Measurements from ENCODE around the gene HK3. TPM values are rescaled to one million over a fixed set of nuclear protein-coding genes. Genes with fewer than 3 reads are reported as not detected.

HK3 gene
- total RNA-seq (2014; rRNA removed): not detected in 2 replicates
- Bru-seq, nascent RNA: percentile 24 among the genes with signal in this experiment
- percentile 36 among the genes with signal in this experiment for BruChase-seq, experiment 1, labeled RNA remaining after a 6-hour chase
- BruChase-seq, experiment 2, labeled RNA remaining after a 2-hour chase: percentile 33 among the genes with signal in this experiment
- long read RNA-seq: 0 reads

DNA sequence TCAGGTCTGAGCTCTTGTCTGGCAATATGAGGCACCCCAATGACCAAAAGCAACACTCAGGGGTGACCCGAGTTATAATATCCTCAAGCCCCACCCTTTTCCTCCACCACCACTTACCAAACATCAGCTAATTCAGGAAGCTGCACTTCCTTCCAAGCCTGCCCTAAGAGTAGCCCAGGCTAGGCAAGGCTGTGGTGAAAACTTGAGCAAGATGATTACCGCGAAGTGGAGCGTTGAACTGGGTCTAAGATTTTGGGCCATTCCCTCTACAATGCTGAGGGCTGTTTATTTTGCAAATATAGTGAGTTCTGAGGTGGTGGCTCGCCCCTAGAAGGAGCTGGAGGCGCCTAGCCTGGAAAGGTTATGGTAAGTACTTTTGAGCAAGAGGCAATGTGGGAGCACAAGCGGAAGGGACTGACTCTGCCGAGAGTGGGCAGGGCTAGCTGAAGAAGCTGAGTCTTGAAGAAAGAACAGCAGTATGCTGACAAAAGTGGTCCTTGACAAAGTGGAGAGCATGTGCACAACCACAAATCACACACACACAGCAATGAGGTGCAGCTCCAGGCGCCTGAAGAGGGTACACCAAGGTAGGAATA lies at the start of gene HK3:
HK3 (minus strand) TSS at position 51 of the 596 bp plus-strand sequence. CDS start 3,187 bp downstream, outside the sequence.
- POLR2A ChIA-PET (ENCODE audit: unreplicated experiment): no interaction called here
- DNase-seq: no peak
- Histone ChIP-seq H3K27ac (ENCODE audit: low read length) (no peak within 1 kb of the TSS), H3K9me2 (replicated peaks; ENCODE audit: low read length) (no peaks in the 10 kb centered on the region), H3K4me2 (ENCODE audit: low read length) (no peak within 1 kb of the TSS), H3K4me1 (ENCODE audit: insufficient read depth, low read length) (no peaks in the 10 kb centered on the region), H2AFZ (ENCODE audit: low read length) (no peak within 1 kb of the TSS), H3F3A (ENCODE audit: low read length, unreplicated experiment) (no peaks in the 10 kb centered on the region), H3K36me3 (ENCODE audit: low read depth, low read length) (peaks cover 17% of the 10 kb centered on the region; the same call in 1 of the 2 replicates), H3K27me3 (ENCODE audit: low read length) (no peaks in the 10 kb centered on the region), H3K4me3 (ENCODE audit: low read length) (no peak within 1 kb of the TSS), H3K79me2 (ENCODE audit: low read length) (no peaks in the 10 kb centered on the region), H4K20me1 (ENCODE audit: low read length) (no peaks in the 10 kb centered on the region), H3K9me3 (ENCODE audit: low read length) (no peaks in the 10 kb centered on the region), H3K9ac (ENCODE audit: low read length) (no peak within 1 kb of the TSS)
- no TSS peak for BruUV-seq (replicated peaks)
- CTCF ChIA-PET: no interaction called here
- intact Hi-C loops (cut with micrococcal nuclease): no loop called here
- ATAC-seq: no peak
- TF ChIP-seq EZH2 (IDR thresholded peaks at IDR 0.05; ENCODE audit: low read length, unreplicated experiment) (no peak), EZH2phosphoT487 (IDR thresholded peaks at IDR 0.05; ENCODE audit: borderline replicate concordance, low read length) (no peak)
- TF ChIP-seq, protein P1, sequence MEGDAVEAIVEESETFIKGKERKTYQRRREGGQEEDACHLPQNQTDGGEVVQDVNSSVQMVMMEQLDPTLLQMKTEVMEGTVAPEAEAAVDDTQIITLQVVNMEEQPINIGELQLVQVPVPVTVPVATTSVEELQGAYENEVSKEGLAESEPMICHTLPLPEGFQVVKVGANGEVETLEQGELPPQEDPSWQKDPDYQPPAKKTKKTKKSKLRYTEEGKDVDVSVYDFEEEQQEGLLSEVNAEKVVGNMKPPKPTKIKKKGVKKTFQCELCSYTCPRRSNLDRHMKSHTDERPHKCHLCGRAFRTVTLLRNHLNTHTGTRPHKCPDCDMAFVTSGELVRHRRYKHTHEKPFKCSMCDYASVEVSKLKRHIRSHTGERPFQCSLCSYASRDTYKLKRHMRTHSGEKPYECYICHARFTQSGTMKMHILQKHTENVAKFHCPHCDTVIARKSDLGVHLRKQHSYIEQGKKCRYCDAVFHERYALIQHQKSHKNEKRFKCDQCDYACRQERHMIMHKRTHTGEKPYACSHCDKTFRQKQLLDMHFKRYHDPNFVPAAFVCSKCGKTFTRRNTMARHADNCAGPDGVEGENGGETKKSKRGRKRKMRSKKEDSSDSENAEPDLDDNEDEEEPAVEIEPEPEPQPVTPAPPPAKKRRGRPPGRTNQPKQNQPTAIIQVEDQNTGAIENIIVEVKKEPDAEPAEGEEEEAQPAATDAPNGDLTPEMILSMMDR (conservative IDR thresholded peaks at IDR 0.05; ENCODE audit: low read depth, low read length): no peak

DNA sequence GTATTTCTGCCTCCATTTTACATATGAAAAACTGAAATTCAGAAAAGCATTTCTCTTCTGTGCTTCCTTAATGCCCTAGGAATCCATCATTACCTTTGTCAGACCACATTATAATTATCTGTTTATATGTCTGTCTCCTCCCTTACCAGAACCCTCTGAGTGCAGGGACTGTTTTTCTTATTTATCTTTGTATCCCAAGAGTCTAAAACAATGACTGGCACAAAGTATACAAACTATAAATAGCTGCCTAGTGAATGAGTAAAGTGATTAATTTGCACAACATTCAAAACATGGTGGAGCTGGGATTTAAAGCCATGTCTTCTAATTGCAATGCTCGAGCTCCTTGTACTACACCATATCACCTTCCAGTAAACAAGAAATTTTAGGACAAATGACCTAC lies 49.3 kb upstream of the HK3 start:
- no peaks in the 10 kb centered on the region for H3K9me3 ChIP-seq (ENCODE audit: low read length)
- no peak overlapping the region for H3K27ac ChIP-seq (ENCODE audit: low read length)
- peaks cover 33% of the 10 kb centered on the region for H3K36me3 ChIP-seq (ENCODE audit: low read depth, low read length)
- no peak overlapping the region for H2AFZ ChIP-seq (ENCODE audit: low read length)
- no peaks in the 10 kb centered on the region for H4K20me1 ChIP-seq (ENCODE audit: low read length)
- no peaks in the 10 kb centered on the region for H3K27me3 ChIP-seq (ENCODE audit: low read length)
- H3K4me2 ChIP-seq (ENCODE audit: low read length): no peak overlapping the region
- POLR2A ChIA-PET (ENCODE audit: unreplicated experiment): interaction anchor here (0.6 kb wide), 1 partner anchor 83 kb away, joined by 3 read pairs; no protein-coding TSS in a partner anchor
- TF ChIP-seq EZH2phosphoT487 (IDR thresholded peaks at IDR 0.05; ENCODE audit: borderline replicate concordance, low read length) (no peak), EZH2 (IDR thresholded peaks at IDR 0.05; ENCODE audit: low read length, unreplicated experiment) (no peak)
- TF ChIP-seq, protein P1 (conservative IDR thresholded peaks at IDR 0.05; ENCODE audit: low read depth, low read length): no peak
- intact Hi-C loops (cut with micrococcal nuclease): no loop called here
- DNase-seq (no peak), ATAC-seq (no peak)
- no peaks in the 10 kb centered on the region for H3K79me2 ChIP-seq (ENCODE audit: low read length)
- no TSS peak for BruUV-seq (replicated peaks)
- CTCF ChIA-PET: no interaction called here
- H3K9ac ChIP-seq (ENCODE audit: low read length): no peak overlapping the region
- H3K9me2 ChIP-seq (replicated peaks; ENCODE audit: low read length): no peaks in the 10 kb centered on the region
- H3F3A ChIP-seq (ENCODE audit: low read length, unreplicated experiment): no peaks in the 10 kb centered on the region
- no peak overlapping the region for H3K4me3 ChIP-seq (ENCODE audit: low read length)
- no peaks in the 10 kb centered on the region for H3K4me1 ChIP-seq (ENCODE audit: insufficient read depth, low read length)

DNA sequence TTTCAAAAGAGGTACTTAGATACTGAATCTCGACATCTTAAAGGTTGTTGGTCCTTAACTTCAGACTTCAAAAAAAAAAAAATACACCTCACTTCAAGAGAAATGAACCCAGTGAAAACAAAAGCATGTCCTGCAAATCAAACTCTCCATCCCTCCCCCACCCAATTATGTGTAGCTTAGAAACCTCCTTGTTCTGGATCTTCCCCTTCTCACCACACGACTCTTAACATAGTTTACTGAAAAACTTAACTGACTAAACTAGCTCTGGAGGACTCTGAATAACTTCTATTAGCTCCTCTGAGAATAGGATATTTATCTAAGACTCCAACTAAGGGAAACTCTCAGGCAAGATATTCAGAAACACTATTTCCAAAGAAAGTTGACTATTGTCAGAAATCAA lies 48.7 kb upstream of the HK3 start:
- no TSS peak for BruUV-seq (replicated peaks)
- ChIA-PET CTCF (no interaction called here), POLR2A (ENCODE audit: unreplicated experiment) (no interaction called here)
- TF ChIP-seq, protein P1 (conservative IDR thresholded peaks at IDR 0.05; ENCODE audit: low read depth, low read length): no peak
- no peak for TF ChIP-seq EZH2 (IDR thresholded peaks at IDR 0.05; ENCODE audit: low read length, unreplicated experiment)
- no peak for TF ChIP-seq EZH2phosphoT487 (IDR thresholded peaks at IDR 0.05; ENCODE audit: borderline replicate concordance, low read length)
- no peak overlapping the region for H3K4me3 ChIP-seq (ENCODE audit: low read length)
- no peaks in the 10 kb centered on the region for H4K20me1 ChIP-seq (ENCODE audit: low read length)
- DNase-seq: no peak
- no peak overlapping the region for H3K9ac ChIP-seq (ENCODE audit: low read length)
- H3K36me3 ChIP-seq (ENCODE audit: low read depth, low read length): peaks cover 36% of the 10 kb centered on the region
- intact Hi-C loops (cut with micrococcal nuclease): no loop called here
- no peaks in the 10 kb centered on the region for H3K9me2 ChIP-seq (replicated peaks; ENCODE audit: low read length)
- H3K27ac ChIP-seq (ENCODE audit: low read length): no peak overlapping the region
- no peaks in the 10 kb centered on the region for H3K4me1 ChIP-seq (ENCODE audit: insufficient read depth, low read length)
- H3K9me3 ChIP-seq (ENCODE audit: low read length): no peaks in the 10 kb centered on the region
- no peak overlapping the region for H2AFZ ChIP-seq (ENCODE audit: low read length)
- ATAC-seq: no peak
- no peaks in the 10 kb centered on the region for H3K79me2 ChIP-seq (ENCODE audit: low read length)
- no peak overlapping the region for H3K4me2 ChIP-seq (ENCODE audit: low read length)
- no peaks in the 10 kb centered on the region for H3F3A ChIP-seq (ENCODE audit: low read length, unreplicated experiment)
- no peaks in the 10 kb centered on the region for H3K27me3 ChIP-seq (ENCODE audit: low read length)
